Suppressor macrophage (primary cell): ENCODE results near the gene RAB7B.

Experiments
- DNase-seq, 4 experiments: peaks; one replicate each; pipeline ENCODE4 v3.0.0-alpha.2; 2020 to 2022

The RAB7B gene

GRCh38 chr1:205973377-205974232 is 29.6 kb downstream of the RAB7B start:
- no peak for DNase-seq

GRCh38 chr1:205972491-205973168 is 30.6 kb downstream of the RAB7B start:
- DNase-seq = no peak

- no peak for DNase-seq
These were observed 31.1 kb downstream of the RAB7B start for GRCh38 chr1:205972081-205972480.

- DNase-seq = no peak
These were observed 32.1 kb downstream of the RAB7B start for GRCh38 chr1:205971082-205971481.

- DNase-seq = no peak
These were observed 32.7 kb downstream of the RAB7B start for GRCh38 chr1:205970486-205970885.

GRCh38 chr1:205969229-205969628 is 34.0 kb downstream of the RAB7B start:
- DNase-seq = no peak

- DNase-seq = no peak
These were observed 35.5 kb downstream of the RAB7B start for GRCh38 chr1:205967554-205968335.

GRCh38 chr1:205965036-205965884 is 37.9 kb downstream of the RAB7B start:
- DNase-seq = no peak

GRCh38 chr1:205963352-205964155 is 39.6 kb downstream of the RAB7B start:
- DNase-seq = peak in 2 of 4 experiments; percentile 38 to 41

- DNase-seq = no peak
These were observed 40.4 kb downstream of the RAB7B start for GRCh38 chr1:205962821-205963221.

GRCh38 chr1:205961991-205962820 is 41.0 kb downstream of the RAB7B start:
- DNase-seq = peak in 3 of 4 experiments; percentile 43 to 61 (median 54)

GRCh38 chr1:205961405-205961804 is 41.8 kb downstream of the RAB7B start:
- DNase-seq = peak; percentile 51 to 65 (median 58)

- no peak for DNase-seq
These were observed 43.4 kb downstream of the RAB7B start for GRCh38 chr1:205959789-205960188.

- DNase-seq = no peak
These were observed 47.7 kb downstream of the RAB7B start for GRCh38 chr1:205955499-205955898.

GRCh38 chr1:205954819-205955404 is 48.3 kb downstream of the RAB7B start:
- no peak for DNase-seq

- no peak for DNase-seq
These were observed 51.4 kb downstream of the RAB7B start for GRCh38 chr1:205951746-205952145.

- DNase-seq = peak; percentile 55 to 75 (median 70)
These were observed 52.2 kb downstream of the RAB7B start for GRCh38 chr1:205950826-205951549.

GRCh38 chr1:205950280-205950679 is 52.9 kb downstream of the RAB7B start:
- no peak for DNase-seq

- no peak for DNase-seq
These were observed 53.4 kb downstream of the RAB7B start for GRCh38 chr1:205949753-205950152.
